ENCODE data around the gene ADCYAP1R1. TPM values are rescaled to one million over a fixed set of nuclear protein-coding genes. Genes with fewer than 3 reads are reported as not detected.

ADCYAP1R1 gene
- total RNA-seq, 2 experiments from 2014 or later = not detected

DNA sequence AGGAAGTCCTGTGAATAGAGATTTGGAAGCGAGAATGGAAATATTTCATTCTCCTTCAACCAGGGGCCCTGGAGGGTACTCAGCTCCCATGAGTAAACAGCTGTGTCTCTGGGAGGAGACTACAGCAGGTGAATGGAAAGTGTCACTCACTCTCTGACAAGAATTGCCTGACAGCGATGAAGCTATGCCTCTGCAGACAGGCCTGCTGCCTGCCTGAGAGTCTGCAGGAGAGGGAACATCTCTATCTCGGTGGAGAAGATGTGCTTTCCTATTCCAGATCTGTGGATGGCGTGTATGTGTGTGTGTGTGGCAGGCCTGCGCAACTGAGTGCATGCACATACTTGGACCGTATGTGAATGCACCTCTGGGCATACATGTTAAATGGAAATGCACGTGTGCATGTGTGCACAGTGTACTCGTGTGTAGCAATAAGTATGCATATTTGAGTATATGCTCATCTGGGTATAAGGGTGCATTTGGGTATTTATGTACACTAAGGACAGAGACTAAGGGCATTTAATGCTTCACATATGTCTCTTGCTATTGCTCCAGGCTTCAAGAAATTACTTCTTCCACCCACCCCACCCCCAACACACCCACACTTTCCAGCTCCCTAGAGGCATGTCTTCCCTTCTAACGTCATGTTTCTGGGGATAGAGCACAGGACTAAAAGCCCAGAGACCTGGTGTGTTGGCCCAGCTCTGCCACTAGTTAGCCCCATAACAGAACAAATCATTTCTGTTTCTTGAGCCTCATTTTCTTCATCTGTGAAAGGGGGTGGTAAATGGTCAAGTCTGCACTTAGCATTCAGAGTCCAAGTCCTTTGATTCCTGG, 4.6 kb upstream of the ADCYAP1R1 start:
- POLR2A ChIA-PET = no interaction called here
- H3K4me3 ChIP-seq (ENCODE audit: low read depth, low read length, poor library complexity, severe bottlenecking) = no peak overlapping the region
- H3K4me2 ChIP-seq (ENCODE audit: low read length) = no peak overlapping the region
- no peak overlapping the region for H2AFZ ChIP-seq (ENCODE audit: low read length)
- H3K9me2 ChIP-seq (ENCODE audit: insufficient read depth, low read length) = no peaks in the 10 kb centered on the region
- H3K36me3 ChIP-seq (ENCODE audit: insufficient read depth, low read length) = no peaks in the 10 kb centered on the region
- no peak overlapping the region for H3K27ac ChIP-seq (ENCODE audit: low read depth, low read length, poor library complexity, severe bottlenecking)
- no peaks in the 10 kb centered on the region for H3K9me3 ChIP-seq (ENCODE audit: low read length)
- BruUV-seq (replicated peaks) = no TSS peak
- intact Hi-C loops (cut with micrococcal nuclease; ENCODE audit: unreplicated experiment) = no loop called here
- CTCF ChIA-PET (ENCODE audit: unreplicated experiment) = no interaction called here
- no peaks in the 10 kb centered on the region for H3K4me1 ChIP-seq (ENCODE audit: insufficient read depth, low read length, poor library complexity, severe bottlenecking)
- no peaks in the 10 kb centered on the region for H3K79me2 ChIP-seq (ENCODE audit: insufficient read depth, low read depth, low read length)
- no peak for DNase-seq (ENCODE audit: low spot score)
- TF ChIP-seq CTCF (conservative IDR thresholded peaks at IDR 0.05; ENCODE audit: low read length) (no peak), EZH2phosphoT487 (IDR thresholded peaks at IDR 0.05; ENCODE audit: borderline replicate concordance, low read depth, low read length) (no peak)
- no peaks in the 10 kb centered on the region for H4K20me1 ChIP-seq (ENCODE audit: insufficient read depth, low read length)

- no peaks in the 10 kb centered on the region for H3K9me2 ChIP-seq (ENCODE audit: insufficient read depth, low read length)
- H3K79me2 ChIP-seq (ENCODE audit: insufficient read depth, low read depth, low read length) = no peaks in the 10 kb centered on the region
- DNase-seq (ENCODE audit: low spot score) = no peak
- no TSS peak for BruUV-seq (replicated peaks)
- H3K27ac ChIP-seq (ENCODE audit: low read depth, low read length, poor library complexity, severe bottlenecking) = no peak overlapping the region
- no peak for TF ChIP-seq EZH2phosphoT487 (IDR thresholded peaks at IDR 0.05; ENCODE audit: borderline replicate concordance, low read depth, low read length)
- H3K9me3 ChIP-seq (ENCODE audit: low read length) = no peaks in the 10 kb centered on the region
- H3K4me1 ChIP-seq (ENCODE audit: insufficient read depth, low read length, poor library complexity, severe bottlenecking) = no peaks in the 10 kb centered on the region
- H2AFZ ChIP-seq (ENCODE audit: low read length) = no peak overlapping the region
- H3K36me3 ChIP-seq (ENCODE audit: insufficient read depth, low read length) = no peaks in the 10 kb centered on the region
- no peaks in the 10 kb centered on the region for H4K20me1 ChIP-seq (ENCODE audit: insufficient read depth, low read length)
- H3K4me3 ChIP-seq (ENCODE audit: low read depth, low read length, poor library complexity, severe bottlenecking) = no peak overlapping the region
- H3K4me2 ChIP-seq (ENCODE audit: low read length) = no peak overlapping the region
- ChIA-PET POLR2A (no interaction called here), CTCF (ENCODE audit: unreplicated experiment) (no interaction called here)
- intact Hi-C loops (cut with micrococcal nuclease; ENCODE audit: unreplicated experiment) = no loop called here
These were observed 2.9 kb upstream of the ADCYAP1R1 start for GRCh38 chr7:31049005-31049765.

- H3K27ac ChIP-seq (ENCODE audit: low read depth, low read length, poor library complexity, severe bottlenecking) = no peak overlapping the region
- H4K20me1 ChIP-seq (ENCODE audit: insufficient read depth, low read length) = no peaks in the 10 kb centered on the region
- H3K4me3 ChIP-seq (ENCODE audit: low read depth, low read length, poor library complexity, severe bottlenecking) = no peak overlapping the region
- ChIA-PET CTCF (ENCODE audit: unreplicated experiment) (no interaction called here), POLR2A (no interaction called here)
- DNase-seq (ENCODE audit: low spot score) = no peak
- H2AFZ ChIP-seq (ENCODE audit: low read length) = no peak overlapping the region
- H3K9me3 ChIP-seq (ENCODE audit: low read length) = no peaks in the 10 kb centered on the region
- TF ChIP-seq EZH2phosphoT487 (IDR thresholded peaks at IDR 0.05; ENCODE audit: borderline replicate concordance, low read depth, low read length) = no peak
- no peak for TF ChIP-seq CTCF (conservative IDR thresholded peaks at IDR 0.05; ENCODE audit: low read length)
- intact Hi-C loops (cut with micrococcal nuclease; ENCODE audit: unreplicated experiment) = no loop called here
- H3K9me2 ChIP-seq (ENCODE audit: insufficient read depth, low read length) = no peaks in the 10 kb centered on the region
- no peaks in the 10 kb centered on the region for H3K4me1 ChIP-seq (ENCODE audit: insufficient read depth, low read length, poor library complexity, severe bottlenecking)
- H3K36me3 ChIP-seq (ENCODE audit: insufficient read depth, low read length) = no peaks in the 10 kb centered on the region
- no peaks in the 10 kb centered on the region for H3K79me2 ChIP-seq (ENCODE audit: insufficient read depth, low read depth, low read length)
- BruUV-seq (replicated peaks) = no TSS peak
- H3K4me2 ChIP-seq (ENCODE audit: low read length) = no peak overlapping the region
These were observed 356 bp downstream of the ADCYAP1R1 start for GRCh38 chr7:31052487-31052840.

Data from OCI-LY7 (cell line).